K562 (cell line): ENCODE measurements around the gene GATAD2B. TPM values are rescaled to one million over a fixed set of nuclear protein-coding genes. Genes with fewer than 3 reads are reported as not detected.
A peak's percentile ranks its signal among the peaks of the same experiment; 100 is the strongest.

Experiments
- ATAC-seq: fragments of 200-7000 bp; cut with Tn5 transposase; 3 replicates; pipeline ENCODE4 v1.9.1; 2020; ENCODE audit warnings: moderate library complexity
- BruUV-seq: library from RNA; stranded (reverse); fragments of 400-500 nt; replicated peaks from 2 replicates; lab custom pipeline; 2021; lab: Mats Ljungman, UMichigan
- CTCF ChIA-PET: fragments of 300-600 bp; formaldehyde crosslinking; extraction: SDS; loops from one replicate; lab custom pipeline; 2021; ENCODE audit warnings: low intra/inter-chr PET ratio; lab: Yijun Ruan, JAX
- POLR2A ChIA-PET: fragments of 300-600, 350-650 bp; sonication (Branson Sonifier 250); formaldehyde crosslinking; extraction: SDS; loops from one replicate; lab custom pipeline; 2021; ENCODE audit warnings: antibody characterized with exemption, inconsistent platforms; lab: Yijun Ruan, JAX
- DNase-seq, 4 experiments: peaks; one replicate each; pipeline versions ENCODE4 v3.0.0 to v3.0.0-alpha.2; 2011 to 2018; ENCODE audit warnings: low spot score in 3 of 4, mixed read lengths in 3 of 4; ENCODE audit errors: extremely low read depth in 1 of 4
- FAIRE-seq: peaks from 2 replicates; lab custom pipeline; 2011; peaks lifted over from hg19 to GRCh38; lab: Jason Lieb, UNC
- H2AFZ ChIP-seq: 2 replicates; pipeline ENCODE4 v1.6.0; 2011; ENCODE audit warnings: low read depth, low read length, control low read depth, inconsistent platforms
- H3K27ac ChIP-seq: fragments of 200-600 bp; 3 replicates; pipeline ENCODE4 v1.8.0; 2011; ENCODE audit warnings: low read depth, mild to moderate bottlenecking, control low read depth, inconsistent platforms, low read length, moderate library complexity, mixed read lengths; ENCODE audit errors: extremely low read depth
- H3K27me3 ChIP-seq, 2 experiments: fragments of 300-600 bp in 1 of 2; 2 replicates in 1 of 2; 3 replicates in 1 of 2; pipeline versions ENCODE4 v1.6.0 to v1.8.0; 2011; ENCODE audit warnings: inconsistent platforms in 2 of 2, low read length in 2 of 2, mild to moderate bottlenecking in 1 of 2, mixed read lengths in 1 of 2, moderate library complexity in 1 of 2; ENCODE audit not compliant: control insufficient read depth in 2 of 2, insufficient read depth in 2 of 2
- H3K36me3 ChIP-seq: fragments of 300-600 bp; 3 replicates; pipeline ENCODE4 v1.8.0; 2011; ENCODE audit warnings: mild to moderate bottlenecking, low read length, inconsistent platforms; ENCODE audit not compliant: control insufficient read depth, insufficient read depth
- H3K4me1 ChIP-seq, 2 experiments: fragments of 200-600 bp in 1 of 2; replicated peaks in 1 of 2; 2 replicates in 1 of 2; 3 replicates in 1 of 2; pipeline versions ENCODE4 v1.5.1 to v1.8.0; 2011; ENCODE audit warnings: inconsistent platforms in 2 of 2, low read length in 2 of 2, mild to moderate bottlenecking in 1 of 2, mixed read lengths in 1 of 2, moderate library complexity in 1 of 2; ENCODE audit not compliant: control insufficient read depth in 2 of 2, insufficient read depth in 2 of 2
- H3K4me2 ChIP-seq: 2 replicates; pipeline ENCODE4 v1.6.1; 2011; ENCODE audit warnings: low read length, control low read depth, inconsistent platforms, mixed read lengths; ENCODE audit not compliant: insufficient read depth
- H3K4me3 ChIP-seq: fragments of 200-600 bp; sonication (generic), shearing (Covaris generic); 2 replicates; pipeline ENCODE4 v1.5.1; 2016; ENCODE audit warnings: control low read depth, inconsistent platforms
- H3K79me2 ChIP-seq: fragments of 200-600 bp; 3 replicates; pipeline ENCODE4 v1.8.0; 2011; ENCODE audit warnings: low read length, inconsistent platforms; ENCODE audit not compliant: control insufficient read depth, insufficient read depth
- H3K9ac ChIP-seq, 2 experiments: 2 replicates each; pipeline versions ENCODE4 v1.6.0 to v1.6.1; 2011; ENCODE audit warnings: low read depth in 2 of 2, low read length in 2 of 2, control low read depth in 1 of 2, inconsistent platforms in 1 of 2, mild to moderate bottlenecking in 1 of 2, mixed read lengths in 1 of 2; ENCODE audit not compliant: insufficient read depth in 1 of 2
- H3K9me1 ChIP-seq: one replicate; pipeline ENCODE4 v1.6.0; 2011; ENCODE audit warnings: inconsistent platforms, mild to moderate bottlenecking, low read length, moderate library complexity; ENCODE audit not compliant: control insufficient read depth, insufficient read depth
- H3K9me3 ChIP-seq: replicated peaks from 2 replicates; pipeline ENCODE4 v1.5.1; 2011; ENCODE audit warnings: low read depth, low read length, inconsistent platforms; ENCODE audit not compliant: control insufficient read depth, insufficient read depth
- H4K20me1 ChIP-seq: replicated peaks from 2 replicates; pipeline ENCODE4 v1.6.1; 2011; ENCODE audit warnings: low read length, inconsistent platforms, mixed read lengths; ENCODE audit not compliant: control insufficient read depth, insufficient read depth
- CHAMP1 ChIP-seq: fragments of 450-650 bp; IDR thresholded peaks from 2 replicates; pipeline ENCODE4 v1.6.1; 2016; ENCODE audit warnings: mild to moderate bottlenecking
- EGR1 ChIP-seq: fragments of 450-650 bp; conservative IDR thresholded peaks from 2 replicates; pipeline ENCODE4 v1.6.1; 2017; ENCODE audit warnings: mild to moderate bottlenecking
- HES1 ChIP-seq: fragments of 450-650 bp; IDR thresholded peaks from 2 replicates; pipeline ENCODE4 v1.6.1; 2016; ENCODE audit warnings: low read depth, mild to moderate bottlenecking, moderate library complexity
- HNRNPH1 ChIP-seq: fragments of 200-400 bp; formaldehyde crosslinking; optimal IDR thresholded peaks from 2 replicates; pipeline ENCODE3; 2017; ENCODE audit warnings: low read depth, mild to moderate bottlenecking, low read length, moderate library complexity
- HNRNPL ChIP-seq: fragments of 200-400 bp; formaldehyde crosslinking; IDR thresholded peaks from 2 replicates; pipeline ENCODE4 v1.6.1; 2017; ENCODE audit warnings: low read depth, mild to moderate bottlenecking, low read length
- KLF10 ChIP-seq: fragments of 250-450 bp; sonication (Bioruptor Pico); IDR thresholded peaks from 2 replicates; pipeline ENCODE4 v1.6.1; 2021; ENCODE audit warnings: matching md5 sums
- SNAPC5 ChIP-seq: fragments of 250-450 bp; sonication (Bioruptor Pico); IDR thresholded peaks from 2 replicates; pipeline ENCODE4 v1.8.0; 2021; ENCODE audit warnings: moderate library complexity, mild to moderate bottlenecking, inconsistent platforms
- TAL1 ChIP-seq: fragments of 450-650 bp; IDR thresholded peaks from 2 replicates; pipeline ENCODE4 v1.6.1; 2016; ENCODE audit warnings: mild to moderate bottlenecking
- TCF3 ChIP-seq: sonication (generic); formaldehyde crosslinking; IDR thresholded peaks from 2 replicates; pipeline ENCODE4 v1.4.0; 2020; ENCODE audit warnings: mild to moderate bottlenecking, missing genetic modification reagents
- TCF7 ChIP-seq: sonication (generic); IDR thresholded peaks from 2 replicates; pipeline ENCODE4 v1.6.1; 2016; ENCODE audit warnings: antibody characterized with exemption, borderline replicate concordance
- TEAD2 ChIP-seq: fragments of 450-650 bp; IDR thresholded peaks from 2 replicates; pipeline ENCODE4 v1.6.1; 2016; ENCODE audit warnings: missing genetic modification characterization, control low read depth, missing compliant biosample characterization
- U2AF1 ChIP-seq: fragments of 200-400 bp; formaldehyde crosslinking; optimal IDR thresholded peaks from 2 replicates; pipeline ENCODE3; 2017; ENCODE audit warnings: mild to moderate bottlenecking, low read depth, low read length, moderate library complexity
- ZC3H11A ChIP-seq: IDR thresholded peaks from 2 replicates; pipeline ENCODE4 v1.6.1; 2012; ENCODE audit warnings: low read depth, low read length, improper control_type of control experiment
- ZNF140 ChIP-seq: fragments of 250-450 bp; sonication (Bioruptor Pico); IDR thresholded peaks from 2 replicates; pipeline ENCODE4 v1.8.0; 2021; ENCODE audit warnings: moderate library complexity, mild to moderate bottlenecking, inconsistent platforms
- ZNF165 ChIP-seq: fragments of 250-450 bp; sonication (Bioruptor Pico); IDR thresholded peaks from 2 replicates; pipeline ENCODE4 v1.4.0; 2020; ENCODE audit warnings: borderline replicate concordance
- WGBS: fragments of 100-300 bp; shearing (Covaris generic); methylation state at CpG from one replicate; pipeline ENCODE4 v1.1.6; 2016; ENCODE audit warnings: low coverage, mixed read lengths; ENCODE audit not compliant: insufficient coverage; ENCODE audit errors: missing lambda C conversion rate; 5-methylcytosine and 5-hydroxymethylcytosine counted together
- in situ Hi-C: fragments of 300-500 bp; cut with MboI; formaldehyde crosslinking; loops from 4 replicates; pipeline ENCODE4 v1.15.0; 2018; ENCODE audit warnings: inconsistent platforms, mixed read lengths
- intact Hi-C: fragments of 100-400 bp; cut with micrococcal nuclease; formaldehyde crosslinking; loops from 2 replicates; pipeline ENCODE4 v1.14.2; 2022
- polyA plus RNA-seq, 8 experiments: library from polyadenylated mRNA; depleted of rRNA in 4 of 8; stranded (reverse) in 5 of 8; unstranded in 3 of 8; fragments of >200 nt; fragmentation: Nextera tagmentation in 2 of 8; fragmentation: Illumina TruSeq in 1 of 8; extraction: Ambion mirVana in 2 of 8; extraction: Trizol in 1 of 8; gene quantifications; 2 replicates each; pipeline versions ENCODE4 v1.2.1 to v1.2.3, GENCODE V29; 2011 to 2014; ENCODE audit warnings: inconsistent platforms in 1 of 8, missing spikeins in 1 of 8
- total RNA-seq, 7 experiments: library from RNA; depleted of rRNA in 6 of 7; stranded (reverse); fragments of >200 nt in 6 of 7; fragmentation: Illumina TruSeq in 2 of 7; extraction: Trizol in 2 of 7; gene quantifications; 2 replicates each; pipeline versions ENCODE4 v1.2.1 to v1.2.3, GENCODE V29; 2011 to 2021; ENCODE audit warnings: low replicate concordance in 1 of 7

Gene GATAD2B
- total and polyA plus RNA-seq, 9 of the 15 experiments (the other 6 are each of a cell fraction or from before 2014, with no cell fraction given): 1.5 to 40.2 (median 4.9) TPM

- POLR2A ChIA-PET: interaction anchor here (0.7 to 0.9 kb wide), 2 partner anchors 8 to 32 kb away, joined by 3 to 4 read pairs; no protein-coding TSS in a partner anchor
- H3K4me2 ChIP-seq: no peak overlapping the region
These were observed 128.7 kb downstream of the GATAD2B start for GRCh38 chr1:153793973-153794615.

More at GRCh38 chr1:153793973-153794615, 128.7 kb downstream of the GATAD2B start:
- CTCF ChIA-PET: no interaction called here
- DNase-seq: no peak
- Histone ChIP-seq H3K27ac (no peak overlapping the region), H3K79me2 (no peaks in the 10 kb centered on the region), H3K27me3 (no peaks in the 10 kb centered on the region), H3K9ac (peak overlapping the region in 1 of 2 experiments; percentile 40; a peak in 2 of 4 replicates)
- no peak for TF ChIP-seq TAL1
- no peak for TF ChIP-seq TCF7
- no peak for TF ChIP-seq TCF3
- no peak for TF ChIP-seq SNAPC5
- TF ChIP-seq ZNF140 (CRISPR knock-in tag): no peak
- TF ChIP-seq ZC3H11A: no peak
- no peak for TF ChIP-seq HNRNPH1
- no peak for TF ChIP-seq EGR1
- no peak for TF ChIP-seq ZNF165
- TF ChIP-seq U2AF1: no peak
- no peak for TF ChIP-seq KLF10
- TF ChIP-seq CHAMP1: no peak
- TF ChIP-seq HES1: no peak
- no peak for TF ChIP-seq TEAD2 (tag)
- TF ChIP-seq HNRNPL: no peak
- TF ChIP-seq, all 486 proteins: peak for 0
- H3K36me3 ChIP-seq: no peaks in the 10 kb centered on the region
- no peak for ATAC-seq
- WGBS: 32% methylated on average over 8 of the region's 12 CpGs
- H3K4me3 ChIP-seq: no peak overlapping the region
- peaks cover 7 to 55% of the 10 kb centered on the region in 2 experiments for H3K4me1 ChIP-seq
- BruUV-seq: no TSS peak
- intact Hi-C loops: no loop called here
- no peak overlapping the region for H2AFZ ChIP-seq
- no peaks in the 10 kb centered on the region for H4K20me1 ChIP-seq
- FAIRE-seq: no peak
- no peaks in the 10 kb centered on the region for H3K9me1 ChIP-seq
- no peaks in the 10 kb centered on the region for H3K9me3 ChIP-seq
- in situ Hi-C loops: no loop called here
